SK-N-SH (cell line): ENCODE data around the gene CD33. TPM values are rescaled to one million over a fixed set of nuclear protein-coding genes. Genes with fewer than 3 reads are reported as not detected.

ENCODE experiments used
- CTCF ChIA-PET: fragments of 300-600, 350-600 bp; formaldehyde crosslinking; extraction: SDS; loops from one replicate; lab custom pipeline; 2021; lab: Yijun Ruan, JAX
- POLR2A ChIA-PET: fragments of 350-600 bp; sonication (Branson Sonifier 250); formaldehyde crosslinking; extraction: SDS; loops from one replicate; lab custom pipeline; 2020; ENCODE audit warnings: antibody characterized with exemption, inconsistent platforms; lab: Yijun Ruan, JAX
- DNase-seq: peaks from one replicate; pipeline ENCODE4 v3.0.0; 2012
- H2AFZ ChIP-seq: fragments of 200-600 bp; sonication (generic); 2 replicates; pipeline ENCODE4 v1.8.1; 2016; ENCODE audit warnings: antibody characterized with exemption, mild to moderate bottlenecking, low read depth
- H3F3A ChIP-seq: fragments of 200-600 bp; sonication (generic); replicated peaks from 2 replicates; pipeline ENCODE3; 2016; ENCODE audit warnings: antibody characterized with exemption, mild to moderate bottlenecking; ENCODE audit not compliant: insufficient read depth
- H3K27ac ChIP-seq, 2 experiments: fragments of 200-500 bp in 1 of 2; fragments of 200-600 bp in 1 of 2; sonication (Bioruptor generic) in 1 of 2; sonication (generic), shearing (Covaris generic) in 1 of 2; 2 replicates each; pipeline versions ENCODE4 v1.5.1 to v1.6.1; 2014 to 2016; ENCODE audit warnings: low read depth in 2 of 2, inconsistent platforms in 1 of 2, low read length in 1 of 2, mild to moderate bottlenecking in 1 of 2, mixed read lengths in 1 of 2
- H3K27me3 ChIP-seq: fragments of 200-600 bp; sonication (generic), shearing (Covaris generic); 2 replicates; pipeline ENCODE4 v1.6.1; 2016; ENCODE audit warnings: mixed run types; ENCODE audit not compliant: insufficient read depth
- H3K36me3 ChIP-seq, 2 experiments: fragments of 200-500 bp in 1 of 2; fragments of 200-600 bp in 1 of 2; sonication (Bioruptor generic) in 1 of 2; sonication (generic) in 1 of 2; replicated peaks in 1 of 2; 2 replicates each; pipeline versions ENCODE3 to v1.5.1; 2014 to 2016; ENCODE audit warnings: low read length in 1 of 2, mild to moderate bottlenecking in 1 of 2; ENCODE audit not compliant: insufficient read depth in 2 of 2, control insufficient read depth in 1 of 2
- H3K4me1 ChIP-seq, 2 experiments: fragments of 200-500 bp in 1 of 2; fragments of 200-600 bp in 1 of 2; sonication (Bioruptor generic) in 1 of 2; sonication (generic), shearing (Covaris generic) in 1 of 2; 2 replicates each; pipeline versions ENCODE4 v1.5.1 to v1.6.1; 2014 to 2016; ENCODE audit warnings: low read depth in 1 of 2, low read length in 1 of 2, mixed run types in 1 of 2; ENCODE audit not compliant: insufficient read depth in 2 of 2, control insufficient read depth in 1 of 2
- H3K4me2 ChIP-seq: fragments of 200-600 bp; sonication (generic), shearing (Covaris generic); 2 replicates; pipeline ENCODE4 v1.6.1; 2017; ENCODE audit warnings: mixed run types
- H3K4me3 ChIP-seq, 2 experiments: fragments of 200-500 bp in 1 of 2; fragments of 200-600 bp in 1 of 2; sonication (Bioruptor generic) in 1 of 2; sonication (generic), shearing (Covaris generic) in 1 of 2; 2 replicates each; pipeline versions ENCODE4 v1.5.1 to v1.8.1; 2014 to 2016; ENCODE audit warnings: low read depth in 2 of 2, inconsistent platforms in 1 of 2, low read length in 1 of 2, mild to moderate bottlenecking in 1 of 2, mixed read lengths in 1 of 2, moderate library complexity in 1 of 2
- H3K79me2 ChIP-seq: fragments of 200-600 bp; sonication (generic); 2 replicates; pipeline ENCODE4 v1.8.1; 2017; ENCODE audit warnings: mild to moderate bottlenecking; ENCODE audit not compliant: insufficient read depth
- H3K9ac ChIP-seq: fragments of 200-600 bp; sonication (generic); 2 replicates; pipeline ENCODE4 v1.6.1; 2017; ENCODE audit warnings: mixed run types
- H3K9me2 ChIP-seq: fragments of 200-600 bp; sonication (generic); 2 replicates; pipeline ENCODE4 v1.6.1; 2017; ENCODE audit warnings: mixed run types
- H3K9me3 ChIP-seq: fragments of 200-600 bp; sonication (generic); 2 replicates; pipeline ENCODE4 v1.6.1; 2017; ENCODE audit warnings: mixed run types, mild to moderate bottlenecking, moderate library complexity
- H4K20me1 ChIP-seq: fragments of 200-600 bp; sonication (generic); 2 replicates; pipeline ENCODE4 v1.6.1; 2017; ENCODE audit warnings: mild to moderate bottlenecking, mixed run types; ENCODE audit not compliant: insufficient read depth
- CHD2 ChIP-seq: fragments of 150-350 bp; IDR thresholded peaks from 2 replicates; pipeline ENCODE4 v1.6.1; 2018; ENCODE audit warnings: low read length; ENCODE audit not compliant: partially characterized antibody
- ELF1 ChIP-seq: IDR thresholded peaks from 2 replicates; pipeline ENCODE4 v1.4.0; 2012
- EP300 ChIP-seq, 2 experiments: IDR thresholded peaks; 2 replicates each; pipeline versions ENCODE4 v1.4.0 to v1.6.1; 2012; ENCODE audit warnings: borderline replicate concordance in 1 of 2, low read depth in 1 of 2, low read length in 1 of 2
- FOSL2 ChIP-seq: IDR thresholded peaks from 2 replicates; pipeline ENCODE4 v1.4.0; 2012; ENCODE audit warnings: low read depth, mild to moderate bottlenecking, moderate library complexity, borderline replicate concordance
- FOXM1 ChIP-seq: IDR thresholded peaks from 2 replicates; pipeline ENCODE4 v1.4.0; 2012; ENCODE audit warnings: low read depth, mild to moderate bottlenecking
- GATA2 ChIP-seq: sonication (generic); formaldehyde crosslinking; IDR thresholded peaks from 2 replicates; pipeline ENCODE4 v1.5.0; 2020; ENCODE audit warnings: mild to moderate bottlenecking, missing genetic modification reagents
- NFIC ChIP-seq: IDR thresholded peaks from 2 replicates; pipeline ENCODE4 v1.4.0; 2012; ENCODE audit warnings: borderline replicate concordance
- POLR2AphosphoS5 ChIP-seq: IDR thresholded peaks from 2 replicates; pipeline ENCODE4 v1.6.1; 2012; ENCODE audit warnings: low read depth, low read length
- RCOR1 ChIP-seq: fragments of 150-350 bp; IDR thresholded peaks from 2 replicates; pipeline ENCODE4 v1.6.1; 2017; ENCODE audit warnings: antibody characterized with exemption, low read length
- RFX5 ChIP-seq: IDR thresholded peaks from 2 replicates; pipeline ENCODE4 v1.6.1; 2012; ENCODE audit warnings: mild to moderate bottlenecking, improper control_type of control experiment, low read length
- RXRA ChIP-seq: IDR thresholded peaks from 2 replicates; pipeline ENCODE4 v1.4.0; 2012; ENCODE audit warnings: low read depth, mild to moderate bottlenecking, borderline replicate concordance
- SIN3A ChIP-seq: IDR thresholded peaks from 2 replicates; pipeline ENCODE4 v1.6.1; 2012; ENCODE audit warnings: low read depth, mild to moderate bottlenecking, low read length, moderate library complexity, borderline replicate concordance
- TAF1 ChIP-seq: IDR thresholded peaks from 2 replicates; pipeline ENCODE4 v1.6.1; 2012; ENCODE audit warnings: low read depth, mild to moderate bottlenecking, low read length, moderate library complexity, borderline replicate concordance
- TEAD4 ChIP-seq: IDR thresholded peaks from 2 replicates; pipeline ENCODE4 v1.4.0; 2012; ENCODE audit warnings: mild to moderate bottlenecking, borderline replicate concordance; ENCODE audit not compliant: insufficient read depth
- YY1 ChIP-seq: IDR thresholded peaks from 2 replicates; pipeline ENCODE4 v1.4.0; 2012; ENCODE audit warnings: low read depth, mild to moderate bottlenecking
- WGBS: methylation state at CpG from one replicate; pipeline ENCODE4 v1.1.6; 2017; ENCODE audit warnings: low lambda C conversion rate; 5-methylcytosine and 5-hydroxymethylcytosine counted together
- polyA plus RNA-seq, 3 experiments: library from polyadenylated mRNA; depleted of rRNA; stranded (reverse); fragments of >200 nt; gene quantifications; 2 replicates each; pipeline ENCODE4 v1.2.3, GENCODE V29; 2012
- TF ChIP-seq, protein P1 (sequence below): IDR thresholded peaks from 2 replicates; pipeline ENCODE4 v1.6.1; 2012; ENCODE audit warnings: mild to moderate bottlenecking, low read depth, low read length, moderate library complexity
- TF ChIP-seq, protein P2 (sequence below): IDR thresholded peaks from 2 replicates; pipeline ENCODE4 v1.4.0; 2012; ENCODE audit warnings: low read depth
- TF ChIP-seq, protein P3 (sequence below): IDR thresholded peaks from 2 replicates; pipeline ENCODE4 v1.4.0; 2012; ENCODE audit warnings: low read depth, borderline replicate concordance
- TF ChIP-seq, protein P4 (sequence below): fragments of 150-350 bp; IDR thresholded peaks from 2 replicates; pipeline ENCODE4 v1.6.1; 2016; ENCODE audit warnings: mild to moderate bottlenecking, low read depth, low read length

The CD33 gene
- polyA plus RNA-seq, 1 of the 3 experiments (the other 2 are of a cell fraction) = 0.36 TPM

GRCh38 chr19:51198641-51199040 lies 26.2 kb upstream of the CD33 start:
- no peaks in the 10 kb centered on the region for H3K4me1 ChIP-seq
- no peak overlapping the region for H3K27ac ChIP-seq
- H3K9ac ChIP-seq = no peak overlapping the region
- H3K9me3 ChIP-seq = no peaks in the 10 kb centered on the region
- H3K4me3 ChIP-seq = no peak overlapping the region
- H3K79me2 ChIP-seq = no peaks in the 10 kb centered on the region
- H2AFZ ChIP-seq = no peak overlapping the region
- H3K36me3 ChIP-seq = no peaks in the 10 kb centered on the region
- ChIA-PET CTCF (no interaction called here), POLR2A (no interaction called here)
- WGBS = 4% methylated on average over 6 of the region's 9 CpGs
- TF ChIP-seq RXRA (no peak), GATA2 (no peak), FOSL2 (no peak), YY1 (no peak), RFX5 (no peak), SIN3A (no peak), TAF1 (no peak), EP300 (IDR thresholded peaks at IDR 0.05; ENCODE audit: borderline replicate concordance in 1 of 2, low read depth in 1 of 2, low read length in 1 of 2) (no peak)
- TF ChIP-seq, protein P1, sequence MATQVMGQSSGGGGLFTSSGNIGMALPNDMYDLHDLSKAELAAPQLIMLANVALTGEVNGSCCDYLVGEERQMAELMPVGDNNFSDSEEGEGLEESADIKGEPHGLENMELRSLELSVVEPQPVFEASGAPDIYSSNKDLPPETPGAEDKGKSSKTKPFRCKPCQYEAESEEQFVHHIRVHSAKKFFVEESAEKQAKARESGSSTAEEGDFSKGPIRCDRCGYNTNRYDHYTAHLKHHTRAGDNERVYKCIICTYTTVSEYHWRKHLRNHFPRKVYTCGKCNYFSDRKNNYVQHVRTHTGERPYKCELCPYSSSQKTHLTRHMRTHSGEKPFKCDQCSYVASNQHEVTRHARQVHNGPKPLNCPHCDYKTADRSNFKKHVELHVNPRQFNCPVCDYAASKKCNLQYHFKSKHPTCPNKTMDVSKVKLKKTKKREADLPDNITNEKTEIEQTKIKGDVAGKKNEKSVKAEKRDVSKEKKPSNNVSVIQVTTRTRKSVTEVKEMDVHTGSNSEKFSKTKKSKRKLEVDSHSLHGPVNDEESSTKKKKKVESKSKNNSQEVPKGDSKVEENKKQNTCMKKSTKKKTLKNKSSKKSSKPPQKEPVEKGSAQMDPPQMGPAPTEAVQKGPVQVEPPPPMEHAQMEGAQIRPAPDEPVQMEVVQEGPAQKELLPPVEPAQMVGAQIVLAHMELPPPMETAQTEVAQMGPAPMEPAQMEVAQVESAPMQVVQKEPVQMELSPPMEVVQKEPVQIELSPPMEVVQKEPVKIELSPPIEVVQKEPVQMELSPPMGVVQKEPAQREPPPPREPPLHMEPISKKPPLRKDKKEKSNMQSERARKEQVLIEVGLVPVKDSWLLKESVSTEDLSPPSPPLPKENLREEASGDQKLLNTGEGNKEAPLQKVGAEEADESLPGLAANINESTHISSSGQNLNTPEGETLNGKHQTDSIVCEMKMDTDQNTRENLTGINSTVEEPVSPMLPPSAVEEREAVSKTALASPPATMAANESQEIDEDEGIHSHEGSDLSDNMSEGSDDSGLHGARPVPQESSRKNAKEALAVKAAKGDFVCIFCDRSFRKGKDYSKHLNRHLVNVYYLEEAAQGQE = no peak
- TF ChIP-seq, protein P2, sequence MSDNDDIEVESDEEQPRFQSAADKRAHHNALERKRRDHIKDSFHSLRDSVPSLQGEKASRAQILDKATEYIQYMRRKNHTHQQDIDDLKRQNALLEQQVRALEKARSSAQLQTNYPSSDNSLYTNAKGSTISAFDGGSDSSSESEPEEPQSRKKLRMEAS = no peak
- TF ChIP-seq, protein P3, sequence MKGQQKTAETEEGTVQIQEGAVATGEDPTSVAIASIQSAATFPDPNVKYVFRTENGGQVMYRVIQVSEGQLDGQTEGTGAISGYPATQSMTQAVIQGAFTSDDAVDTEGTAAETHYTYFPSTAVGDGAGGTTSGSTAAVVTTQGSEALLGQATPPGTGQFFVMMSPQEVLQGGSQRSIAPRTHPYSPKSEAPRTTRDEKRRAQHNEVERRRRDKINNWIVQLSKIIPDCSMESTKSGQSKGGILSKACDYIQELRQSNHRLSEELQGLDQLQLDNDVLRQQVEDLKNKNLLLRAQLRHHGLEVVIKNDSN = no peak
- H4K20me1 ChIP-seq = no peaks in the 10 kb centered on the region
- H3K4me2 ChIP-seq = no peak overlapping the region
- peaks cover 4% of the 10 kb centered on the region; the same call in 1 of the 2 replicates for H3K9me2 ChIP-seq
- peaks cover 72% of the 10 kb centered on the region for H3K27me3 ChIP-seq
- no peaks in the 10 kb centered on the region for H3F3A ChIP-seq
- no peak for DNase-seq

GRCh38 chr19:51200071-51200666 lies 24.7 kb upstream of the CD33 start:
- Histone ChIP-seq H3K27me3 (peaks cover 66% of the 10 kb centered on the region), H3K36me3 (no peaks in the 10 kb centered on the region), H3K79me2 (no peaks in the 10 kb centered on the region), H3K9me2 (peaks cover 4% of the 10 kb centered on the region; the same call in 1 of the 2 replicates), H2AFZ (no peak overlapping the region), H3F3A (no peaks in the 10 kb centered on the region), H3K4me1 (no peaks in the 10 kb centered on the region), H3K4me2 (no peak overlapping the region), H3K4me3 (no peak overlapping the region), H4K20me1 (no peaks in the 10 kb centered on the region), H3K9ac (no peak overlapping the region), H3K27ac (no peak overlapping the region), H3K9me3 (no peaks in the 10 kb centered on the region)
- ChIA-PET CTCF (no interaction called here), POLR2A (no interaction called here)
- no peak for TF ChIP-seq EP300 (IDR thresholded peaks at IDR 0.05; ENCODE audit: borderline replicate concordance in 1 of 2, low read depth in 1 of 2, low read length in 1 of 2)
- TF ChIP-seq FOXM1 = no peak
- no peak for TF ChIP-seq CHD2
- no peak for TF ChIP-seq GATA2
- no peak for TF ChIP-seq FOSL2
- no peak for TF ChIP-seq ELF1
- no peak for TF ChIP-seq RCOR1
- TF ChIP-seq, protein P4, sequence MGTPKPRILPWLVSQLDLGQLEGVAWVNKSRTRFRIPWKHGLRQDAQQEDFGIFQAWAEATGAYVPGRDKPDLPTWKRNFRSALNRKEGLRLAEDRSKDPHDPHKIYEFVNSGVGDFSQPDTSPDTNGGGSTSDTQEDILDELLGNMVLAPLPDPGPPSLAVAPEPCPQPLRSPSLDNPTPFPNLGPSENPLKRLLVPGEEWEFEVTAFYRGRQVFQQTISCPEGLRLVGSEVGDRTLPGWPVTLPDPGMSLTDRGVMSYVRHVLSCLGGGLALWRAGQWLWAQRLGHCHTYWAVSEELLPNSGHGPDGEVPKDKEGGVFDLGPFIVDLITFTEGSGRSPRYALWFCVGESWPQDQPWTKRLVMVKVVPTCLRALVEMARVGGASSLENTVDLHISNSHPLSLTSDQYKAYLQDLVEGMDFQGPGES = no peak
- TF ChIP-seq NFIC = no peak
- TF ChIP-seq POLR2AphosphoS5 = no peak
- TF ChIP-seq TEAD4 = no peak
- no peak for DNase-seq
- WGBS = 5% methylated on average over 10 of the region's 10 CpGs
